ENCODE measurements around the gene TOPORS. TPM values are rescaled to one million over a fixed set of nuclear protein-coding genes. Genes with fewer than 3 reads are reported as not detected.
"Not testable (repeated sequence)": the region's sequence is repeated elsewhere in the genome, so short reads cannot be mapped to it uniquely, and the experiment has no call there.

The TOPORS gene
- polyA plus RNA-seq (2011; rRNA removed) (5.4 and 12.4 TPM in 2 replicates), polyA minus RNA-seq (2011; rRNA and poly(A)+ RNA removed) (8.5 and 10.2 TPM in 2 replicates)

DNA sequence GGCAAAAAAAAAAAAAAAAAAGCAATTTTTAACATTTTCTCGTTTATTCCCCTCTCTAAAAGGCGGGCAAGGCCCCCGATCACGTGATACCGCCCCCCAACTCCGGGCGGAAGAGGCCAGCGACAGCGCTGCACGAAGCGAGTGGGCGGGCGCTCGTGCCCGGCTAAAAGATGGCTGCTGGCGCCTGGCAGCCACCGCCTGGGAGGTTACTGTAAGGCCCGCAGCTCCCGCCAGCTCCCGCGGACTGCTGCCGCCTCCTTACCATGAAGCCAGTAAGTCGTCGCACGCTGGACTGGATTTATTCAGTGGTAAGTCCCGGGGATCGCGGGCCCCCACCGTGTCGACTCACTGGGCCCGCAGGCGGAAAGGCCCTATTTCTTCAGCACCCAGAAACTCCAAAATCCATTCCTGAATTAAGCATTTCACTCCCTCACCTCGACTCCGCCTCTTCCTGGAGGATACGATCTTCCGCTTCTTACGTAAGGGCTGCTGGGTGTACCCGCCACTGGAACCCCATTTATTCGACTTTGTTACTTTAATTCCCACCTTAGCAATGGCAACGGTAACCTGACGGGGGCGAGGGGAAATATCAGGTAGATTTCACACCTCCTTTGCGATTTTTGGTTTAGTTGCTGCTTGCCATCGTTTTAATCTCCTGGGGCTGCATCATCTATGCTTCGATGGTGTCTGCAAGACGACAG lies at the start of gene TOPORS, which contains the start of gene SMIM27:
Gene TOPORS (minus strand): TSS at position 415 of the 701 bp plus-strand sequence. CDS start 150 bp downstream, at position 265.
Gene SMIM27 (plus strand): TSS at position 156 of the 701 bp plus-strand sequence. CDS start 108 bp downstream, at position 264.
- peak; percentile 53 for DNase-seq (ENCODE audit: low read depth)
- H3K27me3 ChIP-seq (ENCODE audit: control insufficient read depth, insufficient read depth, low read length): no peaks in the 10 kb centered on the region
- TF ChIP-seq, protein P1, sequence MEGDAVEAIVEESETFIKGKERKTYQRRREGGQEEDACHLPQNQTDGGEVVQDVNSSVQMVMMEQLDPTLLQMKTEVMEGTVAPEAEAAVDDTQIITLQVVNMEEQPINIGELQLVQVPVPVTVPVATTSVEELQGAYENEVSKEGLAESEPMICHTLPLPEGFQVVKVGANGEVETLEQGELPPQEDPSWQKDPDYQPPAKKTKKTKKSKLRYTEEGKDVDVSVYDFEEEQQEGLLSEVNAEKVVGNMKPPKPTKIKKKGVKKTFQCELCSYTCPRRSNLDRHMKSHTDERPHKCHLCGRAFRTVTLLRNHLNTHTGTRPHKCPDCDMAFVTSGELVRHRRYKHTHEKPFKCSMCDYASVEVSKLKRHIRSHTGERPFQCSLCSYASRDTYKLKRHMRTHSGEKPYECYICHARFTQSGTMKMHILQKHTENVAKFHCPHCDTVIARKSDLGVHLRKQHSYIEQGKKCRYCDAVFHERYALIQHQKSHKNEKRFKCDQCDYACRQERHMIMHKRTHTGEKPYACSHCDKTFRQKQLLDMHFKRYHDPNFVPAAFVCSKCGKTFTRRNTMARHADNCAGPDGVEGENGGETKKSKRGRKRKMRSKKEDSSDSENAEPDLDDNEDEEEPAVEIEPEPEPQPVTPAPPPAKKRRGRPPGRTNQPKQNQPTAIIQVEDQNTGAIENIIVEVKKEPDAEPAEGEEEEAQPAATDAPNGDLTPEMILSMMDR (IDR thresholded peaks at IDR 0.05; ENCODE audit: insufficient read depth, low read depth, low read length): no peak
- H3K36me3 ChIP-seq (ENCODE audit: control insufficient read depth, insufficient read depth, low read length): no peaks in the 10 kb centered on the region
- peak within 1 kb of the TSS; percentile 75 for H3K4me3 ChIP-seq (ENCODE audit: low read depth, low read length)
- CTCF ChIA-PET: interaction anchor here (0.7 to 4.2 kb wide), 5 partner anchors 11 to 173 kb away, joined by 3 to 22 read pairs (median 3); no protein-coding TSS in a partner anchor
- POLR2A ChIA-PET: no interaction called here

DNA sequence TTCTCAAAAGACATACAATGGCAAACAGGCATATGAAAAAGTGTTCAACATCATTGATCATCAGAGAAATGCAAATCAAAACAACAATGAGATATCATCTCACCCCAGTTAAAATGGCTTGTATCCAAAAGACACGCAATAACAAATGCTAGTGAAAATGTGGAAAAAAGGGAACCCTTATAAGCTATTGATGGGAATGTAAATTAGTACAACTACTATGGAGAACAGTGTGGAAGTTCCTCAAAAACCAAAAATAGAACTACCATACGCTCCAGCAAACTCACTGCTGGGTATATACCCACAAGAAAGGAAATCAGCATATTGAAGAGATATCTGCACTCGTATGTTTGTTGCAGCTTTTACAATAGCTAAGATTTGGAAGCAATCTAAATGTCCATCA lies 46.6 kb upstream of the TOPORS start:
- H3K27me3 ChIP-seq (ENCODE audit: control insufficient read depth, insufficient read depth, low read length); H3K4me3 ChIP-seq (ENCODE audit: low read depth, low read length); POLR2A ChIA-PET; DNase-seq (ENCODE audit: low read depth); H3K36me3 ChIP-seq (ENCODE audit: control insufficient read depth, insufficient read depth, low read length); CTCF ChIA-PET: not testable (repeated sequence)

DNA sequence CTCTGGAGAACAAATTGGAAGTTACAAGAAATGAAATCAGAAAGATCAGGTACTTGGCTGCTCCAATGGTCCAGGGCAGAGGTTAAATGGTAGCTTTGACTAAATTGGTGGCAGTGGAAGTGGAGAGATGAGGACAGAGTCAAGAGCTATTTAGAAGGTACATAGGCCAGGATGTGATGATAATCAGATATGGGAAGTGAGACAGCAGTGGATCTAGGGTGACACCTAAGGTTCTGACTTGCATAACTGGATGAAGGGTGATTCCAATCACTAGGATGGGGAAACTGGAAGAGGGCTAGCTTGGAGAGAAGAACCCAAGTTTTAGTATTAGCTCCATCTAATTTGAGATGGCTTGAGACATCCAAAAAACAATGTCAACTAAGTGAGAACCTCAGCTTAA lies 44.5 kb upstream of the TOPORS start:
- DNase-seq (ENCODE audit: low read depth): no peak
- ChIA-PET POLR2A (no interaction called here), CTCF (interaction anchor here (0.7 kb wide), 1 partner anchor 16 kb away, joined by 3 read pairs; no protein-coding TSS in a partner anchor)
- no peaks in the 10 kb centered on the region for H3K27me3 ChIP-seq (ENCODE audit: control insufficient read depth, insufficient read depth, low read length)
- TF ChIP-seq, protein P1 (IDR thresholded peaks at IDR 0.05; ENCODE audit: insufficient read depth, low read depth, low read length): no peak
- H3K4me3 ChIP-seq (ENCODE audit: low read depth, low read length): no peak overlapping the region
- no peaks in the 10 kb centered on the region for H3K36me3 ChIP-seq (ENCODE audit: control insufficient read depth, insufficient read depth, low read length)

DNA sequence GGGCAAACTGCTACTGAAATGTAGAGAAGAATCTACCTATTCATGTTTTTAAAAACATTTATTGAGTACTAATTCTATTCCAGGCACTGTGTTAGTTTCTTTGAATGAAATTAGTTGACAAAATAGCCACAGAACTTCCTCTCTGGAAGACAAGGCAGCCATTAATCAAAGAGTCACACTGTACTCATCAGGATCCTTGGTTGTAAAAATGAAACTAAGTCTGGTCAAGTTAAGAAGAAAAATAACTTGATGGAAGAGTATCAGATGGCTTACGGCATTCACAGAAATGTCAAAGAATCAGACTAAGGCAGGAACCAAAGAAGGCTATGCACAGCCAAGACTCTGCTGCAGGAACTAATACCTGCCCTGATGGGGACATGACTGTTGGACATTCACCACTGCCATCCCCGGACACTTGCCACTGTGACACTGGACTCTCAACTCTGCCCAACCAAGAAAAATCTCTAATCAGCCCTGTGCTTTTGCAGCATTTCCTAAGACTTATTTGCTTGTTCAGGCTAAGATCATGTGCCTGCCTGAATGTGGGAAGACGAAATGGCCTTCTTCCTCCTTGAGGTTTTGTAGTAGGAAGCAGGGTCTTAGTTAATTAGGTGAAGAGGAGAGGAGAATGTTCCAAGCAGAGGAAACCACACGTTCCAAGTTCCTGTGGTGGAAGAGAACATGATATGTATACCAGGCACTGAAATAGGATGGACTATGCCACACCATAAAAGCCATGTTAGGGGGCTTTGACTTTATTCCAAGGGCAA lies 43.9 kb upstream of the TOPORS start:
- no peak overlapping the region for H3K4me3 ChIP-seq (ENCODE audit: low read depth, low read length)
- DNase-seq (ENCODE audit: low read depth): no peak
- no peaks in the 10 kb centered on the region for H3K27me3 ChIP-seq (ENCODE audit: control insufficient read depth, insufficient read depth, low read length)
- CTCF ChIA-PET: interaction anchor here (0.7 kb wide), 1 partner anchor 15 kb away, joined by 3 read pairs; no protein-coding TSS in a partner anchor
- TF ChIP-seq, protein P1 (IDR thresholded peaks at IDR 0.05; ENCODE audit: insufficient read depth, low read depth, low read length): no peak
- H3K36me3 ChIP-seq (ENCODE audit: control insufficient read depth, insufficient read depth, low read length): no peaks in the 10 kb centered on the region
- POLR2A ChIA-PET: no interaction called here

DNA sequence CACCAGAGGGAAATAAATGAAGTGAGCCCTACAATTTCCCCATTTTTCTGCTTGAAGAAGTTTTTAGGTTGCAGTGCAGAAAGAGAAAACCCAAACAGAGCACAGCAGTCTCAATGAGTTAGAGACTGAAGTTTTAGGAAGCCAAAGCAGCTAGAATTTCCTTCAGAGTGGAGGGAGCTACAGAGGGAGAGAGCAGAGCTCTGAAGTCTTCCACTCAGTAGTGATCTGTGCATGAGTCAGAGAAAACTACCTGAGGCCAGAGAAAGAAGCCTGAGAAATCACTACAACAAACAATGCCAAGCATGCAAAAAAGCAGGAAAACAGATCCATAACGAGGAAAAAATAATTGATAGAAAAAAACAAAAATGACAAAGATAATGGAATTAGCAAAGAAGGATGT lies 38.5 kb upstream of the TOPORS start:
- H3K36me3 ChIP-seq (ENCODE audit: control insufficient read depth, insufficient read depth, low read length): no peaks in the 10 kb centered on the region
- no peak overlapping the region for H3K4me3 ChIP-seq (ENCODE audit: low read depth, low read length)
- DNase-seq (ENCODE audit: low read depth): no peak
- ChIA-PET CTCF (interaction anchor here (2.0 to 5.4 kb wide), 3 partner anchors 10 to 377 kb away, joined by 14 to 72 read pairs (median 37); no protein-coding TSS in a partner anchor), POLR2A (no interaction called here)
- TF ChIP-seq, protein P1 (IDR thresholded peaks at IDR 0.05; ENCODE audit: insufficient read depth, low read depth, low read length): no peak
- peaks cover 1% of the 10 kb centered on the region; the same call in 1 of the 2 replicates for H3K27me3 ChIP-seq (ENCODE audit: control insufficient read depth, insufficient read depth, low read length)
